Ascending aorta (tissue), 2 donors: Measurements from ENCODE around the gene MYPN. TPM values are rescaled to one million over a fixed set of nuclear protein-coding genes. Genes with fewer than 3 reads are reported as not detected.

ENCODE experiments used
- DNase-seq, 2 donors: peaks; one replicate each; pipeline ENCODE4 v3.0.0-alpha.2; 2019; ENCODE audit warnings: low spot score in 2 of 2
- H3K27ac ChIP-seq, 2 donors: fragments of 200-600 bp; sonication (generic); one replicate each; pipeline ENCODE4 v1.5.1; 2016 to 2017; ENCODE audit warnings: mild to moderate bottlenecking in 1 of 2
- H3K27me3 ChIP-seq: fragments of 200-600 bp; sonication (generic); one replicate; pipeline ENCODE4 v1.5.1; 2017
- H3K36me3 ChIP-seq, 2 donors: fragments of 200-600 bp; sonication (generic); one replicate each; pipeline ENCODE4 v1.5.1; 2016
- H3K4me1 ChIP-seq, 2 donors: fragments of 200-600 bp; sonication (generic); one replicate each; pipeline ENCODE4 v1.5.1; 2016 to 2017; ENCODE audit warnings: mild to moderate bottlenecking in 1 of 2
- H3K4me3 ChIP-seq, 2 donors: fragments of 200-600 bp; sonication (generic); one replicate each; pipeline ENCODE4 v1.5.1; 2016 to 2017; ENCODE audit warnings: mild to moderate bottlenecking in 1 of 2
- H3K9me3 ChIP-seq, 2 donors: fragments of 200-600 bp; sonication (generic); one replicate each; pipeline ENCODE4 v1.5.1; 2016
- CTCF ChIP-seq, 3 experiments: fragments of 200-600 bp in 2 of 3; fragments of 450-650 bp in 1 of 3; sonication (generic) in 2 of 3; IDR thresholded peaks; one replicate each; pipeline ENCODE4 v1.5.1; 2016 to 2019; ENCODE audit warnings: antibody characterized with exemption in 3 of 3, mild to moderate bottlenecking in 1 of 3, moderate library complexity in 1 of 3
- intact Hi-C: fragments of 100-400 bp; cut with DNase I; formaldehyde crosslinking; loops from one replicate; pipeline ENCODE4 v1.15.1; 2023
- total RNA-seq: library from RNA; depleted of rRNA; stranded (reverse); fragments of >200 nt; gene quantifications from one replicate; pipeline ENCODE4 v1.1.0, GENCODE V29; 2016

The MYPN gene
- total RNA-seq, 1 donor from 2014 or later: not detected

GRCh38 chr10:68142761-68143160 is 33.5 kb downstream of the MYPN start:
- H3K27me3 ChIP-seq: no peaks in the 10 kb centered on the region
- no peak for TF ChIP-seq CTCF (IDR thresholded peaks at IDR 0.05)
- intact Hi-C loops: no loop called here
- DNase-seq: no peak
- H3K4me3 ChIP-seq: no peak overlapping the region
- no peaks in the 10 kb centered on the region for H3K9me3 ChIP-seq
- no peaks in the 10 kb centered on the region for H3K4me1 ChIP-seq
- H3K36me3 ChIP-seq: no peaks in the 10 kb centered on the region
- H3K27ac ChIP-seq: no peak overlapping the region

GRCh38 chr10:68144709-68145108 is 35.4 kb downstream of the MYPN start:
- no peaks in the 10 kb centered on the region for H3K4me1 ChIP-seq
- no peak overlapping the region for H3K27ac ChIP-seq
- H3K9me3 ChIP-seq: no peaks in the 10 kb centered on the region
- no peak overlapping the region for H3K4me3 ChIP-seq
- no peaks in the 10 kb centered on the region for H3K36me3 ChIP-seq
- no peak for DNase-seq
- intact Hi-C loops: no loop called here
- no peak for TF ChIP-seq CTCF (IDR thresholded peaks at IDR 0.05)
- no peaks in the 10 kb centered on the region for H3K27me3 ChIP-seq

DNA sequence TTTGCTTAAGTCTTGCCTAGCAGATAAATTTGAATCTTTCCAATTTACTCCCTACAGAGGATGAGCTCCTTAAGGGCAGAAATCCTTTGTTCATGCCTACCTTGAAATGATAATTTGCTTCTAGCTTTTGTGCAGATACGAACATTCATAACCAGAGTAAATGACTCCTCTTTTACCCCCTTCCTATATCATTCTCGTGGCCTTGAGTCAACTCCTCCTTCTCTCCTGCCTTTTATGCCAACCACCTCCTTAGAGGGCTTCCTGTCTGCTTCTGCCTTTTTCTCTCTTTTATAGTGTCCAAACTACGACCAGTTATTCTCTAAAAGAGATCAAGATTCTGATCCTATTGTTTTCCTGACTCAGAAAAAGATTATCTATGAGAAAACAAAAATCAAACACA is 36.4 kb downstream of the MYPN start:
- Histone ChIP-seq H3K4me1 (no peaks in the 10 kb centered on the region), H3K27me3 (no peaks in the 10 kb centered on the region), H3K4me3 (no peak overlapping the region), H3K36me3 (no peaks in the 10 kb centered on the region), H3K9me3 (no peaks in the 10 kb centered on the region), H3K27ac (no peak overlapping the region)
- no peak for TF ChIP-seq CTCF (IDR thresholded peaks at IDR 0.05)
- intact Hi-C loops: no loop called here
- DNase-seq: no peak

- H3K27ac ChIP-seq: no peak overlapping the region
- H3K4me3 ChIP-seq: no peak overlapping the region
- no peaks in the 10 kb centered on the region for H3K4me1 ChIP-seq
- intact Hi-C loops: no loop called here
- no peaks in the 10 kb centered on the region for H3K27me3 ChIP-seq
- no peak for TF ChIP-seq CTCF (IDR thresholded peaks at IDR 0.05)
- H3K36me3 ChIP-seq: no peaks in the 10 kb centered on the region
- H3K9me3 ChIP-seq: no peaks in the 10 kb centered on the region
- no peak for DNase-seq
Measured at GRCh38 chr10:68146133-68146532, 36.8 kb downstream of the MYPN start.

DNA sequence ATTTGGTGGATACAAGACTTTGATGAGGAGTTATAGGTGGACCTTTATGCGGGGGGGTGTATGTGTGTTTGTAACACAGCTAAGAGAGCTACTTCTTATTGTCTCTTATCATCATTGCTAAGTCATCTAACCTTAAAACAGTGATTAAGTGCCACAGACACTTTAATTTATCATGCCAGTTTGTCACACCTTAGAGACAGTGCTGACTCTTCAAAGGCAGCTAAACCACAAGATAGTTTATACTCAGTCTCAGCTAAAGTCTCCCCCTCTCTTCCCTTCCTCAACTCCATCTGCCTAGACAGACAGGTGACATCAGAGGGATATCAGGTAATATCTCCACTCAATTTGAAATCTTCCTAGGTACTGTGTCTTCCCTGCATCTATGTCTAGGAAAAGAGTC is 42.2 kb downstream of the MYPN start:
- Histone ChIP-seq H3K36me3 (no peaks in the 10 kb centered on the region), H3K9me3 (no peaks in the 10 kb centered on the region), H3K27ac (no peak overlapping the region), H3K4me3 (no peak overlapping the region), H3K4me1 (peaks cover 0 to 9% of the 10 kb centered on the region in 2 donors), H3K27me3 (no peaks in the 10 kb centered on the region)
- no peak for TF ChIP-seq CTCF (IDR thresholded peaks at IDR 0.05)
- no peak for DNase-seq
- intact Hi-C loops: loop anchor here (10.0 kb wide), 1 partner anchor 267 kb away; the partner anchor contains the start of gene SIRT1
